Embryonic facial prominence (tissue), 1 donor: ENCODE results near the gene PEX13.

Experiments
- DNase-seq: peaks from one replicate; pipeline ENCODE4 v3.0.0-alpha.2; 2016; ENCODE audit errors: extremely low spot score

Gene PEX13

GRCh38 chr2:61074100-61074499 lies 56.6 kb downstream of the PEX13 start:
- no peak for DNase-seq

GRCh38 chr2:61085883-61086282 lies 68.4 kb downstream of the PEX13 start:
- no peak for DNase-seq

GRCh38 chr2:61089797-61090196 lies 72.3 kb downstream of the PEX13 start:
- DNase-seq: no peak

GRCh38 chr2:61090386-61090921 lies 72.9 kb downstream of the PEX13 start:
- no peak for DNase-seq

- DNase-seq: no peak
Measured at GRCh38 chr2:61091485-61091884, 74.0 kb downstream of the PEX13 start.

- no peak for DNase-seq
Measured at GRCh38 chr2:61096438-61096837, 78.9 kb downstream of the PEX13 start.

GRCh38 chr2:61100801-61101200 lies 83.3 kb downstream of the PEX13 start:
- no peak for DNase-seq
